Measurements from ENCODE around the gene LANCL2. TPM values are rescaled to one million over a fixed set of nuclear protein-coding genes. Genes with fewer than 3 reads are reported as not detected.
"Not testable (repeated sequence)": the region's sequence is repeated elsewhere in the genome, so short reads cannot be mapped to it uniquely, and the experiment has no call there.

Gene LANCL2
- total RNA-seq, 1 donor from 2014 or later, result 18.5 TPM

DNA sequence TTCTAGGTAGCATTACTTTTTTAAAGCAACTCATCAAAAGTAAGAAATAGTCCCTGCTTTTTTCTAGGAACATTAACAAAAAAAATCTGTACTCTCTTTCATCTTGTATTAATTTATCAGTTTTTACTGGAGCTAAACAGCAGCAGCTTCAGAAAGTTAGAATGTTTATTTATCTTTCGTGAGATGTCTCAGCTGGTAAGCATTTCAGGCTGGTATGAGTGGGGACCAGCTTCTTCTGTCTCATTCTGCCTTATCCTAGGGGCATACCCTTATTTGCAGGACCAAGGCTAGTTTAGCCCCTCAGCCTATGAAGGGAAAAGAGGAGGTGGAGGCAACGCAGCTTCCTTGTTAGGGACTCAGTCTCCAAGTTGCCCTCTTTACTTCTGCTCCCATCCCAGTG is 35.1 kb downstream of the LANCL2 start:
- TF ChIP-seq, protein P1, sequence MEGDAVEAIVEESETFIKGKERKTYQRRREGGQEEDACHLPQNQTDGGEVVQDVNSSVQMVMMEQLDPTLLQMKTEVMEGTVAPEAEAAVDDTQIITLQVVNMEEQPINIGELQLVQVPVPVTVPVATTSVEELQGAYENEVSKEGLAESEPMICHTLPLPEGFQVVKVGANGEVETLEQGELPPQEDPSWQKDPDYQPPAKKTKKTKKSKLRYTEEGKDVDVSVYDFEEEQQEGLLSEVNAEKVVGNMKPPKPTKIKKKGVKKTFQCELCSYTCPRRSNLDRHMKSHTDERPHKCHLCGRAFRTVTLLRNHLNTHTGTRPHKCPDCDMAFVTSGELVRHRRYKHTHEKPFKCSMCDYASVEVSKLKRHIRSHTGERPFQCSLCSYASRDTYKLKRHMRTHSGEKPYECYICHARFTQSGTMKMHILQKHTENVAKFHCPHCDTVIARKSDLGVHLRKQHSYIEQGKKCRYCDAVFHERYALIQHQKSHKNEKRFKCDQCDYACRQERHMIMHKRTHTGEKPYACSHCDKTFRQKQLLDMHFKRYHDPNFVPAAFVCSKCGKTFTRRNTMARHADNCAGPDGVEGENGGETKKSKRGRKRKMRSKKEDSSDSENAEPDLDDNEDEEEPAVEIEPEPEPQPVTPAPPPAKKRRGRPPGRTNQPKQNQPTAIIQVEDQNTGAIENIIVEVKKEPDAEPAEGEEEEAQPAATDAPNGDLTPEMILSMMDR (IDR thresholded peaks at IDR 0.05; ENCODE audit: insufficient read depth, low read length, poor library complexity, severe bottlenecking), result no peak
- H3K36me3 ChIP-seq (ENCODE audit: control insufficient read depth, insufficient read depth, low read length), result no peaks in the 10 kb centered on the region
- no peak for DNase-seq (ENCODE audit: low read depth)
- H3K27me3 ChIP-seq (ENCODE audit: control insufficient read depth, insufficient read depth, low read length), result no peaks in the 10 kb centered on the region
- no peak overlapping the region for H3K4me3 ChIP-seq (ENCODE audit: low read depth, low read length)

DNA sequence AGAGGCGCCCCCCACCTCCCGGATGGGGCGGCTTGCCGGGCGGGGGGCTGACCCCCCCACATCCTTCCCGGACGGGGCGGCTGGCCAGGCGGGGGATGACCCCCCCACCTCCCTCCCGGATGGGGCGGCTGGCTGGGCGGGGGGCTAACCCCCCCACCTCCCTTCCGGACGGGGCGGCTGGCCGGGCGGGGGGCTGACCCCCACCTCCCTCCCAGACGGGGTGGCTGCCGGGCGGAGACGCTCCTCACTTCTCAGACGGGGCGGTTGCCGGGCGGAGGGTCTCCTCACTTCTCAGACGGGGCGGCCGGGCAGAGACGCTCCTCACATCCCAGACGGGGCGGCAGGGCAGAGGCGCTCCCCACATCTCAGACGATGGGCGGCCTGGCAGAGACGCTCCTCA is 37.4 kb downstream of the LANCL2 start:
- H3K4me3 ChIP-seq (ENCODE audit: low read depth, low read length); H3K36me3 ChIP-seq (ENCODE audit: control insufficient read depth, insufficient read depth, low read length); DNase-seq (ENCODE audit: low read depth); H3K27me3 ChIP-seq (ENCODE audit: control insufficient read depth, insufficient read depth, low read length): not testable (repeated sequence)

DNA sequence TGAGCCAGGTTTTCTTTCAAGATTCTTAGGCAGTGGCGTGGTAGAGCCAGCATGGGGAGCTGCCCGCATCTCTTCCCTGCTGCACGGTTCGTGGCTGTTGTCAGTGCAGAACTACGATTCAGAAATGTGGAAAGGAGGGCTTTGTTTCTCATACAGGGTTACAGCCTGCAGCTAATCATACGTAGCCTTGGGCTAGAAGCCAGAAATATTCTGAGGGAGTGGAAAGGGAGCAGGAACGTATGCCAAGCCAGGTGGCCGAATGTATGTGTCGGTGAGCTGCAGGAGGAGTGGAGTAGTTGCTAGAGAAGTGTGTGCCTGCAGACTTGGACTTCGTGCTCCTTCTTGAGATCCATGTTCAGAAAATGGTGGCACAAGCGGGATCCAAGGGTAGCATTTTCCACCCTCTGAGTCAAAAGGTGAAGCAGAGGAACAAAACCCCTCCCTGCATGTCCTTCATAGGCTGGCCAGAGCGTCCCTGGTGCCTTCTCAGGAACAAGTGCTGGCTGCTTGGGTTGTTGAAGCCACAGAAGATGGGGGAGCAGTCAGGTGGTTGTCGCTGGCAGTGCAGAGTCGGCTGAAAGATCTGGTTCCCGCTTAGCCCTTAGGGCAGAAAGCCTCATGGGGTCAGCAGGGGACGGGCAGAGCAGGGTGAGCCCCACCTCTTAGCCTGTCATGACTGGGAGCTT is 40.9 kb downstream of the LANCL2 start:
- DNase-seq (ENCODE audit: low read depth), result no peak
- TF ChIP-seq, protein P1 (IDR thresholded peaks at IDR 0.05; ENCODE audit: insufficient read depth, low read length, poor library complexity, severe bottlenecking), result no peak

DNA sequence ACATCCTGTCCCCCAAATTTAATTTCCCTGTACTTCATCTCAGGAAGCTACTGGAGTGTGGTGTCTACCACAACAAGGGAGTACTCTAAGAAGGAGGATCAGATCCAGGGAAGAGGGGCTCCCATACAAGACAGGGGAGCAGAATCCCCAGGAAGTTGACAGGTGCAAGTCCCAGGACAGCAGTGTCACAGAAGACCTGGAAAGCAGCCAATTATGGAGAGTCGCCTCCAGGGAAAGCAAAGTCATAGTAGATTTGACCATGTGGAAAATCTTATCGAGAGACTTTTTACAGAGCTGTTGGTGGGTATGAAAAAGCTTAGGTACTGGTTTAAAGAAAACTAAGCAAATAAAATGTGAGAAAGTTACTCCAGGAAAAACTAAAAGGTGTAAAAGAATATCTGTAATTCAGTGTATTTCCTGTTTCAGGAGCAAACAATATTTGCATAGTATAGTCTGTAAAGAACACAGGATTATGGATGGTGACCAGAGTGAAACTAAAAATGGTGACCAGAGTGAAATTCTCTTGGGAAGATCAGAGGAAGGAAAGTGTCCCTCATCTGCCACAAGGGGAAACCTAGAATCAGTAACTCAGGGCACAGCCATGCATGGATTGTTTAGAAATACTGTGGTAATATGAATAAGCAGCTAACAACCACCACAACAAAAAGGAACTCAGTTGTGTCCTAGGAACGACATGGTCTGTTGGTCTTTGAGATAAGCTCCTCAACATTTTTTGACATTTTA is 44.5 kb downstream of the LANCL2 start:
- DNase-seq (ENCODE audit: low read depth), result no peak
- no peak overlapping the region for H3K4me3 ChIP-seq (ENCODE audit: low read depth, low read length)
- H3K36me3 ChIP-seq (ENCODE audit: control insufficient read depth, insufficient read depth, low read length), result no peaks in the 10 kb centered on the region
- TF ChIP-seq, protein P1 (IDR thresholded peaks at IDR 0.05; ENCODE audit: insufficient read depth, low read length, poor library complexity, severe bottlenecking), result peak; percentile 24
- H3K27me3 ChIP-seq (ENCODE audit: control insufficient read depth, insufficient read depth, low read length), result no peaks in the 10 kb centered on the region

More for the DNA sequence above, 40.9 kb downstream of the LANCL2 start:
- Histone ChIP-seq H3K36me3 (ENCODE audit: control insufficient read depth, insufficient read depth, low read length) (no peaks in the 10 kb centered on the region), H3K4me3 (ENCODE audit: low read depth, low read length) (no peak overlapping the region), H3K27me3 (ENCODE audit: control insufficient read depth, insufficient read depth, low read length) (no peaks in the 10 kb centered on the region)

DNA sequence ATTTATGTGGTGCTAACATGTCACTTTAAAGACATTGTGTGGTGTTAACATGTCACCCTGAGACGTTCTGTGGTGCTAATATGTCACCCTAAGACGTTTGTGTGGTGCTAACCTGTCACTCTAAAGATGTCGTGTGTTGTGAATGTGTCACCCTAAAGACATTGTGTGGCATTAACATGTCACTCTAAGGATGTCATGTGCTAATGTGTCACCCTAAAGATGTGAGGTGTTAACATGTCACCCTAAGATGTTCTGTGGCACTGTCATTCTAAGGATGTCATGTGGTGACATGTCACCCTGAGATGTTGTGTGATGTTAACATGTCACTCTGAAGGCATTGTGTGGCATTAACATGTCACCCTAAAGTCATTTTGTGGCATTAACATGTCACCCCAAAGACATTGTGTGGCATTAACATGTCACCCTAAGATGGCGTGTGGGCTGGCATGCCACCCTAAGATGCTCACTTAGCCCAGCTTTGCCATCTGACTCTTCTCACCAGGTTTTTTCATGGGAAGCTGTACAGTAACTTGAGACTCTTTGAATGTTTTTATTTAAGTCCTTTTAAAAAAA is 45.6 kb downstream of the LANCL2 start:
- DNase-seq (ENCODE audit: low read depth), result no peak
- TF ChIP-seq, protein P1 (IDR thresholded peaks at IDR 0.05; ENCODE audit: insufficient read depth, low read length, poor library complexity, severe bottlenecking), result no peak
- Histone ChIP-seq H3K4me3 (ENCODE audit: low read depth, low read length) (no peak overlapping the region), H3K36me3 (ENCODE audit: control insufficient read depth, insufficient read depth, low read length) (no peaks in the 10 kb centered on the region), H3K27me3 (ENCODE audit: control insufficient read depth, insufficient read depth, low read length) (no peaks in the 10 kb centered on the region)

DNA sequence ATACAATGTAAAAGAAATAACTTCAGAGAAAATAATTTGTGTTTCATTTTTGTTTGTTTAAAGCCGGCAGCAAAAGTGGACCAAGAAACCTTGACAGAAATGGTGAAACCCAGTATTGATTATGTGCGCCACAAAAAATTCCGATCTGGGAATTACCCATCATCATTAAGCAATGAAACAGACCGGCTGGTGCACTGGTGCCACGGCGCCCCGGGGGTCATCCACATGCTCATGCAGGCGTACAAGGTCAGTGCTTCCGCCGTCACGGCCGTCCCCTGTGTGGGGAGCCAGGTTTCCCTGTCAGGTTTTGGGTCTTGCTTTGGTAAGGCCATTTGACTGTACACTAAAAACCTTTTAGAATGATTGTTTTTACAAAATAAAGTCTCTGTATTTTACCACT is 46.7 kb downstream of the LANCL2 start:
- no peaks in the 10 kb centered on the region for H3K36me3 ChIP-seq (ENCODE audit: control insufficient read depth, insufficient read depth, low read length)

More for the DNA sequence above, 46.7 kb downstream of the LANCL2 start:
- Histone ChIP-seq H3K27me3 (ENCODE audit: control insufficient read depth, insufficient read depth, low read length) (no peaks in the 10 kb centered on the region), H3K4me3 (ENCODE audit: low read depth, low read length) (no peak overlapping the region)
- no peak for DNase-seq (ENCODE audit: low read depth)
- TF ChIP-seq, protein P1 (IDR thresholded peaks at IDR 0.05; ENCODE audit: insufficient read depth, low read length, poor library complexity, severe bottlenecking), result no peak

Measured in kidney epithelial cell (primary cell).